A549 (cell line): ENCODE data around the gene ZNF618.

Source experiments
- EHF ChIP-seq: fragments of 250-450 bp; sonication (Bioruptor Pico); IDR thresholded peaks from 2 replicates; pipeline ENCODE4 v1.5.0; 2020; ENCODE audit warnings: mild to moderate bottlenecking
- ELK1 ChIP-seq: fragments of 150-350 bp; IDR thresholded peaks from 2 replicates; pipeline ENCODE4 v1.6.1; 2014; ENCODE audit warnings: low read depth, mild to moderate bottlenecking, low read length
- EP300 ChIP-seq, 2 experiments: fragments of >200 bp; sonication (Bioruptor Twin); formaldehyde crosslinking; IDR thresholded peaks; 2 replicates in 1 of 2; 3 replicates in 1 of 2; pipeline ENCODE4 v1.6.1; 2016 to 2017
- MAFK ChIP-seq: fragments of 450-650 bp; IDR thresholded peaks from 2 replicates; pipeline ENCODE4 v1.6.1; 2014; ENCODE audit not compliant: partially characterized antibody

DNA sequence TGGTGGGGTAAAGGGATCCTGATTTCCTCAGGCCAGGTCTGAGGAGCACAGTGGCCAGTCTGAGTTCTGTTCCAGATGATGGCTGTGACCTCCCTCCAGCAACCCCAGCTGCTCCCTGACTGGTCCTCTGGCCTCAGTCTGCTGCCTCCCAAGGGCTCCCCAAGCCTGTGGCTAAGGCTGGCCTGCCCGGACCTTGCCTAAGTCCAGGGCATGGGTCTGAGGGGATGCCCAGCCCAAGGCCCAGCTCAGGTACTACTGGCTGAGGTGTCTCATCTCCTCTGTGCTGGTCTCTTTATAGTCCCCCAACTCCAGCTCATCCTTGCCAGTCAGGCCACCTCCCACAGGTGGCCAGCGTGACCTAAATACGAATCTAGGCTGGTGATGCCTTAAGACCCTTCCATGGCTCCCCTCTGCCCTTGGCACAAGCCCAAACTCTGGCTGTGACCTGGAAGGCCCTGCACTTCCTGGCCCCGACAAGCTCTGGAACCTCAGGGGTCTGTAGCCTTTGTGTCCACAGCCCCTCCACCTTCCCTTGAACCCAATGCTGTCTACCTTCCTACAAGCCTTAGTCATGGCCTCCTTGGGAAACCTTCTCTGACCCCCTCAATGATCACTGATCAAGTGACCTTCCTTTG lies 213.2 kb downstream of the ZNF618 start:
- TF ChIP-seq MAFK (no peak), ELK1 (no peak), EP300 (IDR thresholded peaks at IDR 0.05) (no peak), EHF (CRISPR knock-in tag) (no peak)
